Measurements from ENCODE around the gene SMOC2.

SMOC2 gene

DNA sequence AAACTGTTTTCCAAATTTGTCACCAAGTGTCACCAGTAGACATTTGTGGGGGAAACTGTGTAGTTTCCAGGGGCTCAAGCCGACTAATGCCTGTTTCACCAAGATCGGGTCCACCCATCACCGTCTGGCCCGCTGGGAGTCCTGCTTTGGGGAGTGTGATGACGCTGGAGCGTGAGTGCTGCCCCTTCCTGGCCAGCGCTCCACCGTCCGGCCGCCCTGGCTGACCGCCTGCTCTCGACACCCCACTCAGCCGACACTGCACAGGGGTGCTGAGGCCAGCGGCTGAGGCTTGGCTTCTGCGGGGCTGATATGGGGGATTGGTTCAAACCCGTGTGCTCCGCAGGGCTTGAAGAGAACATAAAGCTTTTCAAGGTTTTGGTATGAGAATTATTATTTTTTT, 160.1 kb downstream of the SMOC2 start:
- Histone ChIP-seq H3K27ac (no peak overlapping the region), H3K9ac (ENCODE audit: insufficient read length) (no peak overlapping the region), H3K9me3 (ENCODE audit: low read depth, low read length) (no peaks in the 10 kb centered on the region), H3K4me3 (no peak overlapping the region), H3K36me3 (ENCODE audit: insufficient read depth, low read length) (no peaks in the 10 kb centered on the region)
- TF ChIP-seq FOXP2 (optimal IDR thresholded peaks at IDR 0.05; ENCODE audit: control extremely low read depth, extremely low read length, insufficient read depth) (no peak), POLR2AphosphoS5 (IDR thresholded peaks at IDR 0.05; ENCODE audit: borderline replicate concordance, low read depth, low read length) (no peak), EZH2 (IDR thresholded peaks at IDR 0.05) (no peak)
- DNase-seq (ENCODE audit: low read depth, low spot score), result no peak

DNA sequence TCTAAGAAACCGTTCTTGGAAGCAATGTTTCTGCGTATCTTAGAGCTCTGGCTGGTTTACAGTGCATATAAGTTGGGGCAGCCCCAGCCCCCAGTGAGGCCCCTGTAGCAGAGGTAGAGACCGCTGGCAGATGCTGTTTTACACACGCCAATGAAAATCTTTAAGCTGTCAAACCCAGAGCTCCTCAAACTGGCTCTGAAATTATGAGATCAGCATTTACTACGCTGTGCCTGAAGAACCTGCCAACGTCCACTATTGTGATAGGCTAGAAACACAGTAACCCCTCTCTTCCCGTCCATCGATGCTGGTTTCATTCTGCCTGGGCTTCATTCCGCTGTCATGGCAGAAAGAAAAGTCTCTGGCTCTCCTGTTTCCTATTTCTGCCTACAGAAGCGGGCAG, 160.6 kb downstream of the SMOC2 start:
- no peak for TF ChIP-seq FOXP2 (optimal IDR thresholded peaks at IDR 0.05; ENCODE audit: control extremely low read depth, extremely low read length, insufficient read depth)
- no peak for TF ChIP-seq EZH2 (IDR thresholded peaks at IDR 0.05)
- no peak for TF ChIP-seq POLR2AphosphoS5 (IDR thresholded peaks at IDR 0.05; ENCODE audit: borderline replicate concordance, low read depth, low read length)
- no peaks in the 10 kb centered on the region for H3K9me3 ChIP-seq (ENCODE audit: low read depth, low read length)
- DNase-seq (ENCODE audit: low read depth, low spot score), result no peak
- no peak overlapping the region for H3K27ac ChIP-seq
- no peak overlapping the region for H3K4me3 ChIP-seq
- H3K9ac ChIP-seq (ENCODE audit: insufficient read length), result no peak overlapping the region
- H3K36me3 ChIP-seq (ENCODE audit: insufficient read depth, low read length), result no peaks in the 10 kb centered on the region

DNA sequence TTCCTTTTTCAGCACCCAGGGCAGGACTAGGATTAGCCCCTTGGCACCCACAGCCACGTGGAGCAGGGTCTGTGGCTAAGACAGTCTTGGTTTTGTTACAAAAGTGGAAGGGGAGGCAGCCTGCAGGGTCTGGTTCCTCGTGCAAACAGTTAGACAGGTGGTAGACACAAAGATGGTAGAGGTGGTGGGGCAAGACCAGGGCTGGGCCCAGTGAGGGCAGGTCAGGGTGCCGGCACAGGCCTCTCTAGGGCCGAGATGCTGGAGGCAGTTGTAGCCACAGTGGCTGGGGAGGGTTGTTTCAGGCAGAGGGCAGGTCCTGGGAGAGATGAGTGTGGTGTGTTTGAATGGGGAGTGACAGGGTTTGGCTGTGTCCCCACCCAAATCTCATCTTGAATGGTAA, 161.6 kb downstream of the SMOC2 start:
- Histone ChIP-seq H3K36me3 (ENCODE audit: insufficient read depth, low read length) (no peaks in the 10 kb centered on the region), H3K4me3 (no peak overlapping the region), H3K9me3 (ENCODE audit: low read depth, low read length) (no peaks in the 10 kb centered on the region), H3K27ac (no peak overlapping the region), H3K9ac (ENCODE audit: insufficient read length) (no peak overlapping the region)
- no peak for DNase-seq (ENCODE audit: low read depth, low spot score)
- TF ChIP-seq EZH2 (IDR thresholded peaks at IDR 0.05) (no peak), FOXP2 (optimal IDR thresholded peaks at IDR 0.05; ENCODE audit: control extremely low read depth, extremely low read length, insufficient read depth) (no peak), POLR2AphosphoS5 (IDR thresholded peaks at IDR 0.05; ENCODE audit: borderline replicate concordance, low read depth, low read length) (no peak)

DNA sequence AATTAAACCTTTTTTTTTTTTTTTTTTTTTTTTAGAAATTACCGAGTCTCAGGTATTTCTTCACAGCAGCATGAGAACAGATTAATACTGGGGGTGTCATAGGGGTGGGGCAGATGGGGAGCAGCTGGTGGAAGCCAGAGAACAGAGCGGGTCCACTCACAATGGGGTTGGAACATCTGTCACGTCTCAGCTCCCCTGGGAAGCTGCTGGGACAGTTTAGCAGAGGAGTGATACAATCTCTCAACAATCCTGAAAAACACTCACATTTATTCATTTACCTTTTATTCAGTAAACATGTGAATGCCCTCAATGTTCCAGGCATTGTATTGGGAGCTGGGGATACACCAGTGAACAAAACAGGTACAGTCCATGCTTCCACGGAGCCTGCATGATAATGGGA, 162.2 kb downstream of the SMOC2 start:
- Histone ChIP-seq H3K9me3 (ENCODE audit: low read depth, low read length) (no peaks in the 10 kb centered on the region), H3K4me3 (no peak overlapping the region), H3K9ac (ENCODE audit: insufficient read length) (no peak overlapping the region), H3K27ac (no peak overlapping the region), H3K36me3 (ENCODE audit: insufficient read depth, low read length) (no peaks in the 10 kb centered on the region)
- no peak for DNase-seq (ENCODE audit: low read depth, low spot score)
- TF ChIP-seq EZH2 (IDR thresholded peaks at IDR 0.05), result no peak

DNA sequence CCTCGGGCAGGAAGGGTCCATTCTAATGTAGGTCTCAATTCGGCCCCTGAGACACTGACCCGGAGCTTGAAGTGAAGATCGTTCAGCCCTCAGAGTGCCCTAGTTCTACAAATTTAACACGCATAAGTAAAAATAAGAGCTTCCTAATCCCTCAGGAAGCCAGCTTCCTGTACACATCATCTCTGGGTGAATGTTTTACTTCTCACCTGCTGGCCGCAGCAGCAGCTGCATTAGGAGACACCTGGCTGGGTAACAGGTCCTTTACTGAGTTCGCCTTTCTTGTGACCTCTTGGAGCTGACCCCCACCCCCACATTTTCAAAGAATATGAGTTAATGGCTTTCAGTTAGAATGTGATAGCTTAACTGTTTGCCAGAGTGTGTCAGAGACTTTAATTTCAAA, 165.0 kb downstream of the SMOC2 start:
- Histone ChIP-seq H3K4me3 (no peak overlapping the region), H3K27ac (no peak overlapping the region), H3K9me3 (ENCODE audit: low read depth, low read length) (no peaks in the 10 kb centered on the region), H3K36me3 (ENCODE audit: insufficient read depth, low read length) (no peaks in the 10 kb centered on the region), H3K9ac (ENCODE audit: insufficient read length) (no peak overlapping the region)
- no peak for DNase-seq (ENCODE audit: low read depth, low spot score)
- TF ChIP-seq FOXP2 (optimal IDR thresholded peaks at IDR 0.05; ENCODE audit: control extremely low read depth, extremely low read length, insufficient read depth), result no peak
- no peak for TF ChIP-seq EZH2 (IDR thresholded peaks at IDR 0.05)

DNA sequence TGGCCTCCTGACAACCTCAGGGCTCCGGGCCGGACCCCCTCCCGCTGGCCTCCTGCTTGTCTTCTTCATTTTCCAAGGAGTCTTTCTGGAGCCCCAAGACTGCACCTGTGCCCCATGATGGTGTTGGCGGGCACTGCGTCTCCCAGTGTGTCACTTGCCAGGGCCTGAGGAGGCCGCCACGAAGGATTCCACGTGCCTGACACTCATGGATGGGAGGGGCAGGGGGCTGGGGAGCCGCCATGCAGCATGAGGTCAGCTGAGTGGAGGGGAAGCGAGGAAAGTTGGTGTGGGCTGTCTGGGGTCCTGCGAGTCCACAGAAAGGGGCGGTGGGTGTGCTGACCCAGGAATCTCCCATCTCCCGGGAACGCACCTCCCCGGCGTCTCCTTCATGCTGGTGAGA, 165.7 kb downstream of the SMOC2 start:
- DNase-seq (ENCODE audit: low read depth, low spot score), result no peak
- no peak for TF ChIP-seq EZH2 (IDR thresholded peaks at IDR 0.05)
- TF ChIP-seq FOXP2 (optimal IDR thresholded peaks at IDR 0.05; ENCODE audit: control extremely low read depth, extremely low read length, insufficient read depth), result no peak
- TF ChIP-seq POLR2AphosphoS5 (IDR thresholded peaks at IDR 0.05; ENCODE audit: borderline replicate concordance, low read depth, low read length), result no peak
- Histone ChIP-seq H3K27ac (no peak overlapping the region), H3K9me3 (ENCODE audit: low read depth, low read length) (no peaks in the 10 kb centered on the region), H3K4me3 (no peak overlapping the region), H3K36me3 (ENCODE audit: insufficient read depth, low read length) (no peaks in the 10 kb centered on the region), H3K9ac (ENCODE audit: insufficient read length) (no peak overlapping the region)

DNA sequence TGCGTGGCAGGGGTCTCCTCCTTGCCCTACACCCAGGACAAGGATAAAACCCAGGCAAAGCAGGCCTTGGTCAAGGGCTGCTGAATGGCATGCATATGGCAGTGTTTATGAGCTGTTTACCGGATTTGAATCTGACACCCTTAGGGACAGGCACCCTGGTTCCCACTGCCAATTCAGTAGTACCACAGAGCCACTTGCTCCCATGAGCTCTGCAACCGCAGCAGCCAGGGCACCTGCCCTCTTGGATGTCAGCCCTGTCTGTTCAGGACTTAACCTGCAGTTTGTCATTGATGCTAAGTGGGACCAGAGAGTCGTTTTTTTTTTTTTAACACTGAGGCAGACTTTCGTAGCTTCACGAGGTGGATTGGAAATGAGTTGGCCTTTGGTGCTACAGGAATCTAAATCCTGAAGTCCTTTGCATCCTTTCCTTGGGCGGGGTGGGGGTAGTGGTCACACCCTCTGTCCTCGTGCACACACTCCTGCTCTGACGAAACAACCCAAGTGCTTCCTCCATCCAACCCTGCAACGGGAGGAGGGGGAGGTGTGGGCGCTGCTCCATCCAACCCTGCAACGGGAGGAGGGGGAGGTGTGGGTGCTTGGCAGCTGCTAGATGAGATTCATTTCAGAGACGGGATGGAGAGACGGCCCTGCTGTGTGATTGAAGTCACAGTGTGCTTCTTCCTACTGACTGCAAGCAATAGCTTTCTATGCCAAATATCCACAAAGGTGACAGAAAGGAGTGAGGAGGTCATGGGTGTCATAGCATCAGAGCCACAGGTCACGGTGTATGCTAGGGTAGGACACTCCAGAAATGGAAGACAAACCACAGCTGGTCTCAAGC, 166.5 kb downstream of the SMOC2 start:
- no peak overlapping the region for H3K4me3 ChIP-seq
- H3K36me3 ChIP-seq (ENCODE audit: insufficient read depth, low read length), result no peaks in the 10 kb centered on the region
- DNase-seq (ENCODE audit: low read depth, low spot score), result no peak
- no peak overlapping the region for H3K27ac ChIP-seq
- H3K9ac ChIP-seq (ENCODE audit: insufficient read length), result no peak overlapping the region
- TF ChIP-seq EZH2 (IDR thresholded peaks at IDR 0.05) (no peak), FOXP2 (optimal IDR thresholded peaks at IDR 0.05; ENCODE audit: control extremely low read depth, extremely low read length, insufficient read depth) (no peak), POLR2AphosphoS5 (IDR thresholded peaks at IDR 0.05; ENCODE audit: borderline replicate concordance, low read depth, low read length) (no peak)
- H3K9me3 ChIP-seq (ENCODE audit: low read depth, low read length), result no peaks in the 10 kb centered on the region

DNA sequence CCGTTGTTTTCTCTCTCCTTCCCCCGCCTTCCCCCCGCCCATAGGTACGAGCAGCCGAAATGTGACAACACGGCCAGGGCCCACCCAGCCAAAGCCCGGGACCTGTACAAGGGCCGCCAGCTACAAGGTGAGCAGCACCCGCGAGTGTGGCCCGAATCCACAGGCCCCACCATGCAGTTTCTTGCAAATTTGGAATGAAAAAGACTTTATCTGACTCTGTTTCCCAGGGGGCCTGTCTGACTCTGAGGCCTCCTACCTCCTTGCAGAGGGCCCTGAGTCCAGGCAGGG, 167.1 kb downstream of the SMOC2 start:
- Histone ChIP-seq H3K4me3 (no peak overlapping the region), H3K9ac (ENCODE audit: insufficient read length) (no peak overlapping the region)
- no peak for DNase-seq (ENCODE audit: low read depth, low spot score)

DNA sequence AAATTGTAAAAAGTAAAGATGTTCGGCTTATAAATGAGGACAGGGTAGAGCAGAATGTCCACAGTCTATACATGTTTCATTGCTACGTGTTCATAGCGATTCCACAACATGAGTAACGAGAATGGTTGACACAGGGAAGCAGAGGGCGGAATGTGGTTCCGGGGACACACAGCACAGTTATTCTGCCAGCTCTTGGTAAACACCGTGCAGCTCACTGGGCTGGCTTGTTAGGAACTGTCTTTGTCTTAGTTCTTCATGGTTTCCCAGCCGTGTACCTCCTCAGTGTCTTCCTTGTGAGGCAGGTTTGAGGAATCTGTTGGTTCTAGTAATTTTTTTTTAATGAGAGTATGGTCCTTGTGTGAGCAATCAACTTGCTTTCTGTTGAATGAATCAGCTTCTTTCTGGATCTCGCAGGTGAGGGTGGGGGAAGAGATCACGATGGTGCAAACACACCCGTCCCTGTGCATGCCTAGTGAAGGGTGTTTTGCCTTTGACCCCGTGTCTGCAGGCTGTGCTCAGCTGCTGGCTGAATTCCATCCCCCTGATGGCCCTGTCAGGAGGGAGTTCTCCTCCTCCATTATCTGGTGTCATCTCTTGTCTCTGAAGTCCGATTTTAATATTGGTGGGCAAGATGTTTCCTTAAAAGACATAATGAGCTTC, 168.2 kb downstream of the SMOC2 start:
- TF ChIP-seq FOXP2 (optimal IDR thresholded peaks at IDR 0.05; ENCODE audit: control extremely low read depth, extremely low read length, insufficient read depth) (no peak), POLR2AphosphoS5 (IDR thresholded peaks at IDR 0.05; ENCODE audit: borderline replicate concordance, low read depth, low read length) (no peak), EZH2 (IDR thresholded peaks at IDR 0.05) (no peak)
- Histone ChIP-seq H3K36me3 (ENCODE audit: insufficient read depth, low read length) (no peaks in the 10 kb centered on the region), H3K4me3 (no peak overlapping the region), H3K9me3 (ENCODE audit: low read depth, low read length) (no peaks in the 10 kb centered on the region), H3K9ac (ENCODE audit: insufficient read length) (no peak overlapping the region), H3K27ac (no peak overlapping the region)
- no peak for DNase-seq (ENCODE audit: low read depth, low spot score)

More for the DNA sequence above, 167.1 kb downstream of the SMOC2 start:
- Histone ChIP-seq H3K9me3 (ENCODE audit: low read depth, low read length) (no peaks in the 10 kb centered on the region), H3K27ac (no peak overlapping the region), H3K36me3 (ENCODE audit: insufficient read depth, low read length) (no peaks in the 10 kb centered on the region)
- TF ChIP-seq FOXP2 (optimal IDR thresholded peaks at IDR 0.05; ENCODE audit: control extremely low read depth, extremely low read length, insufficient read depth), result no peak
- TF ChIP-seq EZH2 (IDR thresholded peaks at IDR 0.05), result no peak
- no peak for TF ChIP-seq POLR2AphosphoS5 (IDR thresholded peaks at IDR 0.05; ENCODE audit: borderline replicate concordance, low read depth, low read length)
